ENCODE measurements around the gene HOXA9.
A peak's percentile ranks its signal among the peaks of the same experiment; 100 is the strongest.

The HOXA9 gene

DNA sequence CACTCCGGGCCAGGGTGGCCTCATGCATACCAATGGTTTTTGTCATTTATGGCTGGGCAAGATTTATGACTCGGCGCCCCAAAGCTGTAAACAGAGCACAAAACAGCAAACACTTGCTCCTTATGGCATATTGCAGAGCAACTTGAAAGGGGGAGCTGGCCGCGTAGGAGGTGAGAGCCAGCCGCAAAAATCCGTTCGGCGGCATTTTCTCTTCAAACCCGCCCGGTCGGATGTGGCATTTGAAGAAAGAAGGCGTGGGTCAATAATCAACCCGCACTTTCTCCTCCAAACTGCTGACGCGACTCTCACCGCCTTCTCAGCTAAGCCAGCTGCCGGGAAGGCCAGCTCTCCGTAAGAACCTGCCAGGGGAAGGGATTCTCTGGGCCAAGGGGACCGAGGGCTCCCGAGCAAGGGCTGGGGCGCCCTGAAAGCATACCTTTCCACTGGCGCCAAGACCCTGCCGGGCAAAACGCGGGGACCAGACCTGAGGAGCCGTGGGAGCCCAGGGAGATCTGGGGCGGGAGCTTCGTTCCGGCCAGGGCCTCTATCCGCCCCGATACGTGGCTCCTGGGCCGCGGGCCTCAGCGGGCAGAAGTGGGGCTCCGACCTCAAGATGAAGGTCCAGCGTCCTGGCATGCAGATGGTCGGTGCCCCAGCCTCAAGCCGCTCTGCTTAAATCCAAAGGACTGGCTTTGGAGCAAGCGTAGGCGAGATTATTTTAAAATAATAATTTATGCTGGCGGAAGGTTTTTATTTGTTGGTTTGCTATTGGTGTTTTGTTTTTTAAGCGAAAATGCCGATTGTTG, 49.9 kb downstream of the HOXA9 start:
- peak overlapping the region; percentile 76 for H3K4me3 ChIP-seq (ENCODE audit: low read depth, low read length)
- no peak for DNase-seq (ENCODE audit: low read depth)
- TF ChIP-seq, protein P1, sequence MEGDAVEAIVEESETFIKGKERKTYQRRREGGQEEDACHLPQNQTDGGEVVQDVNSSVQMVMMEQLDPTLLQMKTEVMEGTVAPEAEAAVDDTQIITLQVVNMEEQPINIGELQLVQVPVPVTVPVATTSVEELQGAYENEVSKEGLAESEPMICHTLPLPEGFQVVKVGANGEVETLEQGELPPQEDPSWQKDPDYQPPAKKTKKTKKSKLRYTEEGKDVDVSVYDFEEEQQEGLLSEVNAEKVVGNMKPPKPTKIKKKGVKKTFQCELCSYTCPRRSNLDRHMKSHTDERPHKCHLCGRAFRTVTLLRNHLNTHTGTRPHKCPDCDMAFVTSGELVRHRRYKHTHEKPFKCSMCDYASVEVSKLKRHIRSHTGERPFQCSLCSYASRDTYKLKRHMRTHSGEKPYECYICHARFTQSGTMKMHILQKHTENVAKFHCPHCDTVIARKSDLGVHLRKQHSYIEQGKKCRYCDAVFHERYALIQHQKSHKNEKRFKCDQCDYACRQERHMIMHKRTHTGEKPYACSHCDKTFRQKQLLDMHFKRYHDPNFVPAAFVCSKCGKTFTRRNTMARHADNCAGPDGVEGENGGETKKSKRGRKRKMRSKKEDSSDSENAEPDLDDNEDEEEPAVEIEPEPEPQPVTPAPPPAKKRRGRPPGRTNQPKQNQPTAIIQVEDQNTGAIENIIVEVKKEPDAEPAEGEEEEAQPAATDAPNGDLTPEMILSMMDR (IDR thresholded peaks at IDR 0.05; ENCODE audit: low read depth, low read length, missing control alignments), result no peak
- in situ Hi-C loops (cut with HindIII; ENCODE audit: low sequenced_read_pairs), result loop anchor here (5.0 kb wide), 1 partner anchor 263 kb away; no protein-coding TSS in a partner anchor

DNA sequence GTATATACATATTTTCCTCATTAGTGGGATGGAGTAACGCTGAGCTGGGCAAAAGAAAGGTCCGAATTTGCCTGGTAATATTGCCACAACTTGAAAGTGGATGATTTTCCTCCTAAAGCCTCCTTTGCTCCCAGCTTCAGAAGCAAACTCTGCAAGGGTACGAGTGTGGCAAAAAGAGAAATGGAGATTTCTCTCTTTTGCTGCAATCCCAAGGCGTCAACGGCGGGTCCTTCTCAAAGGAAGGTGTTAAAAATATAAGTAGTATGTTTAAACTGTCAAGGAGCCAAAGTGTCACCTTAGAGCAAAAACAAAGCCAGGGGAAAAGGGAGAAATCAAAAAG, 50.5 kb downstream of the HOXA9 start:
- TF ChIP-seq, protein P1 (IDR thresholded peaks at IDR 0.05; ENCODE audit: low read depth, low read length, missing control alignments), result no peak
- H3K4me3 ChIP-seq (ENCODE audit: low read depth, low read length), result peak overlapping the region; percentile 76
- no peak for DNase-seq (ENCODE audit: low read depth)
- in situ Hi-C loops (cut with HindIII; ENCODE audit: low sequenced_read_pairs), result loop anchor here (5.0 kb wide), 1 partner anchor 263 kb away; no protein-coding TSS in a partner anchor

DNA sequence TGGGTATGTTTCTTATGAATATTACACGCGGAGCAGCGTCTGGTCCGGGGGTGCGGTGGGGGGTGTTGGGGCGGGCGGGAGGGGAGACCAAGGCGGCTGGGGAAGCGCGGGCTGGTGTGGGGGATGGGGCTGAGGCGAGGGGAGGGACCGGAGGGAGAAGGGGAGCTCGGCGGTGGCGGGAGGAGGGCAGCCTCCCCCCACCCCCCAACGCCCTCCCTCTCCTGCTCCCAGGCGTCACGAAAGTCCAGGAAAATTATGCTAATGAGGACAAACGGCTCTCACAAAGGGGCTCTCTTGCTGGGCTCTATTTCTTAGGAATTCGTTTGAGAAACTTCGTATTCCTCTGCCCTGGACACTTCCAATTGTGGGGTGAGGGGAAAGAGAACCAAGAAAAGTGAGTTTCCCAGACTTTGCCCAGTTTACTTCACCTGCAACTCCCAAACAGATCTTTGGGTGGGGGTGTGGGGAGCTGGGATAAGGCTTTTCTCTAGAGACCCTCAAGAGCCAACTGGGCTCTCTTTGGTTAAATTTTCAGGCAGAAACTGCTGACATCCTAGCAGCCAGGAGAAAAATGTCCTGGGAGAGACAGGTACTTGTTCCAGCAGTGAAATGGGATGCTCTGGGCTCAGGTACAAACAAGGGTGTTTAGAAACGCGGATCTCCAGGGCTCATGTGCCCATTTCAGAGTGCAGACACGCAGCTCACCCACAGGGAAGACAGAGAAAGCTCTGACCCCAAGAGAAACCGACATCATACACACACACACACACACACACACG, 51.2 kb downstream of the HOXA9 start:
- DNase-seq (ENCODE audit: low read depth), result no peak
- TF ChIP-seq, protein P1 (IDR thresholded peaks at IDR 0.05; ENCODE audit: low read depth, low read length, missing control alignments), result no peak
- peak overlapping the region; percentile 76 for H3K4me3 ChIP-seq (ENCODE audit: low read depth, low read length)
- in situ Hi-C loops (cut with HindIII; ENCODE audit: low sequenced_read_pairs), result no loop called here

DNA sequence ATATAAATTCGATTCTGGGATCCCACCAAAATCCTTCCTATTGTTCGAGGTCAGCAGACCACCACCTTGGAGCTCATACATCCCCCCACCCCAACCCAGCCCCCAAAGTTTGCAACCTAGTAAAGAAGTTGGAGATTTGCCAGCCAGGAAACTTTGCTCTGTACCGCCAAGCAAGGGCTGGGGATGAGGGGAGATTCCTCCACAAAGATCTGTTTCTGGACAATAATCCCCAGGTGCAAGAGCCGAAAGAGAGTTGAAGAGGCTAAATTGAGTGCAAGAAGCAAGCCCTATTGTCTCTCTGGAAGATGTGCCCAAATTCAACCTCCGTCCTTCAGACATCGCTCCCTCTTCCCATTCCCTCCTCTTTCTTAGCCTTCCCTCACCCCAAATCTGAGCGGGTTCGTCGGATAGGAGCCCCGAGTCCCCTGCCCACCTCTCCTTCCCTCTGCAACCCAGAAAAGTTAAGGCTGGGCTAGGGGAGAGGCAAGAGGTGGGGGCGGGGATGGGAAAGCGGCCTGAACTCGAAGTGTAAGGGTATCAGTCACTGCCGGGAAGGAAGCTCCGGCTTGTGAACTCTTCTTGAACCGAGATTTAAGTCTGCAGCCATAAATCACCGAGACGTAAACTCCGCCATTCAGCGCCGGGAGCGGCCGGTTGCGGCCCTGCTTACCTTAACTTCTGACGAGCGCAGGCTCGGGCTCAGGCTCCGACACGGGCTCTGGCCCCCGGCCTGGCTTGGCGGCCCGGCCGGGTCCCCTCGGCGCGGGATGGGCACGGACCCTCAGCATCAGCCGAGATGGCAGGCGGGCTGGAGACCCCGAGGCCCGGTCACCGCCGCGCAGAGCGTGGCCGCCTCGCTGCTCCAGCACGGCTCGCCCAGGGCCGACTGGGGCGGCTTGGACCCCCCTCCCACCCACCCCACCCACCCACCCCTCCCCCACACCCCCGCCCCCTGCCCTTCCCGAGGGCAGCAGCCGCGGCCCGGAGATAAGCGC, 52.1 kb downstream of the HOXA9 start:
- TF ChIP-seq, protein P1 (IDR thresholded peaks at IDR 0.05; ENCODE audit: low read depth, low read length, missing control alignments), result no peak
- in situ Hi-C loops (cut with HindIII; ENCODE audit: low sequenced_read_pairs), result no loop called here

More for the DNA sequence above, 52.1 kb downstream of the HOXA9 start:
- no peak for DNase-seq (ENCODE audit: low read depth)
- H3K4me3 ChIP-seq (ENCODE audit: low read depth, low read length), result peak overlapping the region; percentile 76
